ENCODE results near the gene GRM1. TPM values are rescaled to one million over a fixed set of nuclear protein-coding genes. Genes with fewer than 3 reads are reported as not detected.

The GRM1 gene
- total RNA-seq, 1 donor from 2014 or later: 6.7 TPM

DNA sequence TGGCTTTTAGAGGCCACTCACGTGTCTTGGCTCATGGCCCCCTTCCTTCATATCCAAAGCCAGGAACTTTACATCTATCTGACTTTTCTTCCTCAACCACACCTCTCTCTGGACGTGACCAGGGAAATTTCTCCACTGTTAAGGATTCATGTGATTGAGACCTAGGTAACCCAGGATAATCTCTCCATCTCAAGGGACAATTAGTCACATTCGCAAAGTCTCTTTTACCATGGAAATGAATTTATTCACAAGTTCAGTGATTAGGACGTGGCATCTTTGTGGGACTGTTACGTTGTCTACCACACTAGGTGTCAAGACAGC lies 287.3 kb downstream of the GRM1 start:
- TF ChIP-seq, protein P1, sequence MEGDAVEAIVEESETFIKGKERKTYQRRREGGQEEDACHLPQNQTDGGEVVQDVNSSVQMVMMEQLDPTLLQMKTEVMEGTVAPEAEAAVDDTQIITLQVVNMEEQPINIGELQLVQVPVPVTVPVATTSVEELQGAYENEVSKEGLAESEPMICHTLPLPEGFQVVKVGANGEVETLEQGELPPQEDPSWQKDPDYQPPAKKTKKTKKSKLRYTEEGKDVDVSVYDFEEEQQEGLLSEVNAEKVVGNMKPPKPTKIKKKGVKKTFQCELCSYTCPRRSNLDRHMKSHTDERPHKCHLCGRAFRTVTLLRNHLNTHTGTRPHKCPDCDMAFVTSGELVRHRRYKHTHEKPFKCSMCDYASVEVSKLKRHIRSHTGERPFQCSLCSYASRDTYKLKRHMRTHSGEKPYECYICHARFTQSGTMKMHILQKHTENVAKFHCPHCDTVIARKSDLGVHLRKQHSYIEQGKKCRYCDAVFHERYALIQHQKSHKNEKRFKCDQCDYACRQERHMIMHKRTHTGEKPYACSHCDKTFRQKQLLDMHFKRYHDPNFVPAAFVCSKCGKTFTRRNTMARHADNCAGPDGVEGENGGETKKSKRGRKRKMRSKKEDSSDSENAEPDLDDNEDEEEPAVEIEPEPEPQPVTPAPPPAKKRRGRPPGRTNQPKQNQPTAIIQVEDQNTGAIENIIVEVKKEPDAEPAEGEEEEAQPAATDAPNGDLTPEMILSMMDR (IDR thresholded peaks at IDR 0.05; ENCODE audit: borderline replicate concordance): no peak
- Histone ChIP-seq H3K27ac (replicated peaks) (no peak overlapping the region), H3K9me3 (replicated peaks) (peaks cover 14% of the 10 kb centered on the region), H3K36me3 (no peaks in the 10 kb centered on the region), H3K27me3 (ENCODE audit: low read depth) (no peaks in the 10 kb centered on the region), H3K4me1 (no peaks in the 10 kb centered on the region), H3K4me3 (no peak overlapping the region)
- no peak for DNase-seq
- intact Hi-C loops (cut with micrococcal nuclease): no loop called here

DNA sequence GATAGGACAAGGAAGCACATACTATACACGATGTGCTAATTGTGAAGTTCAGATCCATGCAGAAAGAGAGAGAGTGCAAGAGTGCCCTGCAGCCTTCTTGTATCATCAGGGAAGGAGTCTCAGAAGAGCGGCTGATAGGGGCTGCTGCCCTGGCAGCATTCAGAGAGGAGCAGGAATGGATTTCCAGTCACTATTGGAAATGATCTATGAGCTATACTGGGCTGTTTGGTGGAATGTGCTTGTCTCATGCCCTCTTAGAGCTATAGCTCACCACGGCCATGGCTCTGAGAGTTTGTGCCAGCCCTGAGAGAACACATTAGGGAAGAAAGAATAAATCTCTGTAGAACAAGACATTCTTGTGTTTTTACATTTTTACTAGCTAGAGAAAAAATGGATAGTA lies 302.2 kb downstream of the GRM1 start:
- intact Hi-C loops (cut with micrococcal nuclease): no loop called here
- TF ChIP-seq, protein P1 (IDR thresholded peaks at IDR 0.05; ENCODE audit: borderline replicate concordance): no peak
- H3K9me3 ChIP-seq (replicated peaks): peaks cover 2% of the 10 kb centered on the region
- no peaks in the 10 kb centered on the region for H3K4me1 ChIP-seq
- H3K4me3 ChIP-seq: no peak overlapping the region
- DNase-seq: no peak
- no peaks in the 10 kb centered on the region for H3K27me3 ChIP-seq (ENCODE audit: low read depth)
- H3K36me3 ChIP-seq: no peaks in the 10 kb centered on the region
- H3K27ac ChIP-seq (replicated peaks): no peak overlapping the region

DNA sequence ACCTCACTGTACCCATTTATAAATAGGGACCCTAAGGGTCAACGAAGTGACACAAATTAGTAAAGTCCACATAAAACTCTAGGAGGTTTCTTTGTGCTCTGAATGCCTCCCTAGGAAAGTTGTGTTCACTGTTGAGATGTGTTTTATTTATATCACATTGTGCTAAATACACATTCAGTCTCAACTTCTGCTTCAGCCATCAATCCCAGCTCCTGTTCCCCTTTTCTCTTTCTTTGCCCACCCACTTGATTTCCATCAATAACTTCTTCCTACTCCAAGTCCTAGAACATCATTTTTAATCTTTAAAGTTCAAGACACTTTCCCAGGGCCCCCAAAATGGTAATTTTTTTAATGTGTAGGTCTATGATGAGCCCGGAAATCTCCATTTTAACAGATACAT lies 306.5 kb downstream of the GRM1 start:
- DNase-seq: no peak
- Histone ChIP-seq H3K27me3 (ENCODE audit: low read depth) (no peaks in the 10 kb centered on the region), H3K36me3 (no peaks in the 10 kb centered on the region), H3K9me3 (replicated peaks) (no peaks in the 10 kb centered on the region), H3K4me3 (no peak overlapping the region), H3K4me1 (no peaks in the 10 kb centered on the region), H3K27ac (replicated peaks) (no peak overlapping the region)
- TF ChIP-seq, protein P1 (IDR thresholded peaks at IDR 0.05; ENCODE audit: borderline replicate concordance): no peak
- intact Hi-C loops (cut with micrococcal nuclease): no loop called here

DNA sequence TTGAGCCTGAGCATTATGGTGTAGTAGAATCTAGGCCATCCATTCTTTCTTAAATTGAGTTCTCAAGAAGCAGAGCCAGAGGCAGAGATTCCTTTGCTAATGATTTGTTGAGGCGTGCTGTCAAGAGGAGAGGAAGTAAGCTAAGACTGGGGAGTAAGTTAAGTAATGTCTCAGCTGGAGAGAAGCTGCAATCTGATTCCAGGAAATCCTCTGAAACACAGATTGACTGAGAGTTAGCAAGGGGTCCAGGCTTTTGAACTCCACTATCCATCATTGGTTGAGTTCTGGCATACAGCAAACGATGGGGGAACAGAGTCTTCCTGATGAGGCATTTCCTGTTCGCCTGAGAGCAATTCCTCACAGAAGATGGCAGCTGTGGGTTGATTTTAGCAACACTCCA lies 307.3 kb downstream of the GRM1 start:
- Histone ChIP-seq H3K4me1 (no peaks in the 10 kb centered on the region), H3K27me3 (ENCODE audit: low read depth) (no peaks in the 10 kb centered on the region), H3K4me3 (no peak overlapping the region), H3K27ac (replicated peaks) (no peak overlapping the region), H3K9me3 (replicated peaks) (no peaks in the 10 kb centered on the region), H3K36me3 (no peaks in the 10 kb centered on the region)
- no peak for DNase-seq
- TF ChIP-seq, protein P1 (IDR thresholded peaks at IDR 0.05; ENCODE audit: borderline replicate concordance): no peak
- intact Hi-C loops (cut with micrococcal nuclease): no loop called here

DNA sequence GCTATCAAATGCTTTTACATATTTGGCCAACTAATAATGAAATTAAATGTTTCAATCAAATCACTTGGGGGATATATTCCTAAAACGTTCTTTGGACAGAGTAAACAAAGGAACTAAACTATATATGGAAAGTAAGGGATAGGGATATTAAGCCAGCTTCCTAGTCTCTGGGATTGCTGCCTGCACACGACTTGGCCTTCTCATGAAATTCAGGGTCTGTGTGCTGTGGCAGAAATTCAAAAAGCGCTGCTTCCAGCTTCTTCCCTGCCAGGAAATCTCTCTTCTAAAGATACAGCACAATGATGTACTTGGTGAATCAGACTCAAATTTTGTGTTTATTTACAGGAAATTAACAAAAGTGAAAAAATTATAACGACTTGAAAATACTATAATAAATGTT lies 308.5 kb downstream of the GRM1 start:
- H3K4me3 ChIP-seq: no peak overlapping the region
- intact Hi-C loops (cut with micrococcal nuclease): no loop called here
- H3K4me1 ChIP-seq: no peaks in the 10 kb centered on the region
- no peaks in the 10 kb centered on the region for H3K36me3 ChIP-seq
- no peaks in the 10 kb centered on the region for H3K9me3 ChIP-seq (replicated peaks)
- TF ChIP-seq, protein P1 (IDR thresholded peaks at IDR 0.05; ENCODE audit: borderline replicate concordance): no peak
- H3K27me3 ChIP-seq (ENCODE audit: low read depth): no peaks in the 10 kb centered on the region
- DNase-seq: no peak
- H3K27ac ChIP-seq (replicated peaks): no peak overlapping the region

DNA sequence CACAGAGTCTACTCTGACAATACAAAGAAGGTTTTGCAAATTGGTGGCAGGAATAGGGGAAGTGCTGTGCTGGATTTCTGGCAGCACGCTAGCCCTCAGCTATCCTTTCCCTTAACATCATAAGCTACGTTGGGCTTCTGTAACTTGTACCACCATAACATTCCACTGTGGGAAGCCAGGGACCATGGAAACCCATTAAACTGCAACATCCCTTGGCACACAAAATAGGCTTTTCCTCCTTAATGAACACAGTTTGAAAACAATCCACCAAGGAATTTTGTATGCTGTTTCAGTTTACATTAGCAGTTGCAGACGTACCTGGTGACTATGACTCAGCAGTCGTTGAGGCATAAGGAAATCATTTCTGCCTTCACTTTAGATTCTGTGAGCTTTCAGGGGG lies 310.9 kb downstream of the GRM1 start:
- no peaks in the 10 kb centered on the region for H3K36me3 ChIP-seq
- H3K9me3 ChIP-seq (replicated peaks): no peaks in the 10 kb centered on the region
- no peak overlapping the region for H3K27ac ChIP-seq (replicated peaks)
- no peak overlapping the region for H3K4me3 ChIP-seq
- intact Hi-C loops (cut with micrococcal nuclease): no loop called here
- H3K4me1 ChIP-seq: no peaks in the 10 kb centered on the region
- no peak for DNase-seq
- TF ChIP-seq, protein P1 (IDR thresholded peaks at IDR 0.05; ENCODE audit: borderline replicate concordance): no peak
- H3K27me3 ChIP-seq (ENCODE audit: low read depth): no peaks in the 10 kb centered on the region
